Gastrocnemius medialis (tissue), 4 donors: ENCODE data around the gene FAM200B. TPM values are rescaled to one million over a fixed set of nuclear protein-coding genes. Genes with fewer than 3 reads are reported as not detected.

ENCODE experiments used
- ATAC-seq, 2 donors: fragments of 150-250 bp; one replicate each; pipeline ENCODE4 v1.9.1; 2016
- DNase-seq, 2 donors: peaks; one replicate each; pipeline ENCODE4 v3.0.0-alpha.2; 2019
- H3K27ac ChIP-seq, 4 donors: fragments of 200-600 bp; sonication (generic); 1 replicate in 1 of 4; 2 replicates in 3 of 4; pipeline ENCODE4 v1.5.1; 2016 to 2018; ENCODE audit warnings: mild to moderate bottlenecking in 2 of 4, moderate library complexity in 1 of 4
- H3K27me3 ChIP-seq, 3 donors: fragments of 200-600 bp; sonication (generic) in 2 of 3; 1 replicate in 1 of 3; 2 replicates in 2 of 3; pipeline versions ENCODE4 v1.5.1 to v1.6.0; 2016 to 2019; ENCODE audit warnings: mild to moderate bottlenecking in 1 of 3, moderate library complexity in 1 of 3
- H3K36me3 ChIP-seq, 2 donors: fragments of 200-600 bp; sonication (generic) in 1 of 2; one replicate each; pipeline ENCODE4 v1.5.1; 2017 to 2018
- H3K4me1 ChIP-seq, 2 donors: fragments of 200-600 bp; sonication (generic) in 1 of 2; one replicate each; pipeline ENCODE4 v1.5.1; 2016 to 2017; ENCODE audit warnings: mild to moderate bottlenecking in 2 of 2
- H3K4me3 ChIP-seq, 4 donors: fragments of 200-600 bp; sonication (generic) in 3 of 4; 1 replicate in 1 of 4; 2 replicates in 3 of 4; pipeline ENCODE4 v1.5.1; 2016 to 2019; ENCODE audit warnings: mild to moderate bottlenecking in 2 of 4
- H3K9me3 ChIP-seq, 3 donors: fragments of 200-600 bp; sonication (generic) in 2 of 3; 1 replicate in 1 of 3; 2 replicates in 2 of 3; pipeline ENCODE4 v1.5.1; 2016 to 2019
- CTCF ChIP-seq, 5 experiments: fragments of 450-650 bp in 3 of 5; fragments of 200-600 bp in 2 of 5; sonication (generic) in 2 of 5; IDR thresholded peaks in 4 of 5; conservative IDR thresholded peaks in 1 of 5; 1 replicate in 4 of 5; 2 replicates in 1 of 5; pipeline ENCODE4 v1.5.1; 2016 to 2019; ENCODE audit warnings: antibody characterized with exemption in 5 of 5, mild to moderate bottlenecking in 3 of 5, moderate library complexity in 3 of 5
- POLR2A ChIP-seq, 2 donors: fragments of 450-650 bp; IDR thresholded peaks; one replicate each; pipeline ENCODE4 v1.6.1; 2017; ENCODE audit warnings: antibody characterized with exemption in 2 of 2, mild to moderate bottlenecking in 2 of 2, moderate library complexity in 2 of 2
- in situ Hi-C, 4 donors: fragments of 200-750 bp; cut with MboI; loops; one replicate each; pipeline versions ENCODE4 v1.15.0 to v1.8.0; 2017; ENCODE audit warnings: low sequenced_read_pairs in 4 of 4
- intact Hi-C: fragments of 100-400 bp; cut with DNase I; formaldehyde crosslinking; loops from one replicate; pipeline ENCODE4 v1.15.1; 2023; ENCODE audit warnings: low total_unique reads
- total RNA-seq, 4 donors: library from RNA; depleted of rRNA; stranded (reverse); fragments of >200 nt; gene quantifications; one replicate each; pipeline versions ENCODE4 v1.1.0 to v1.2.3, GENCODE V29; 2016

Gene FAM200B
- total RNA-seq, 4 donors from 2014 or later: 16.5 to 33.3 (median 21.1) TPM

- H3K9me3 ChIP-seq: no peaks in the 10 kb centered on the region
- no peaks in the 10 kb centered on the region for H3K4me1 ChIP-seq
- intact Hi-C loops: no loop called here
- ATAC-seq: no peak
- in situ Hi-C loops: no loop called here
- H3K27me3 ChIP-seq: no peaks in the 10 kb centered on the region
- no peak for DNase-seq
- no peak for TF ChIP-seq POLR2A (IDR thresholded peaks at IDR 0.05)
- no peak for TF ChIP-seq CTCF (IDR thresholded peaks at IDR 0.05 in 4 of 5, conservative IDR thresholded peaks at IDR 0.05 in 1 of 5)
- H3K4me3 ChIP-seq: no peak overlapping the region
- no peaks in the 10 kb centered on the region for H3K36me3 ChIP-seq
- H3K27ac ChIP-seq: no peak overlapping the region
These were observed 30.1 kb downstream of the FAM200B start for GRCh38 chr4:15711762-15712161.

- TF ChIP-seq CTCF (IDR thresholded peaks at IDR 0.05 in 4 of 5, conservative IDR thresholded peaks at IDR 0.05 in 1 of 5) (no peak), POLR2A (IDR thresholded peaks at IDR 0.05) (no peak)
- intact Hi-C loops: no loop called here
- DNase-seq (no peak), ATAC-seq (no peak)
- Histone ChIP-seq H3K36me3 (no peaks in the 10 kb centered on the region), H3K27me3 (no peaks in the 10 kb centered on the region), H3K4me3 (no peak overlapping the region), H3K27ac (no peak overlapping the region), H3K9me3 (no peaks in the 10 kb centered on the region), H3K4me1 (no peaks in the 10 kb centered on the region)
- in situ Hi-C loops: no loop called here
These were observed 30.6 kb downstream of the FAM200B start for GRCh38 chr4:15712214-15712613.

- in situ Hi-C loops (no loop called here), intact Hi-C loops (no loop called here)
- H3K27me3 ChIP-seq: no peaks in the 10 kb centered on the region
- no peaks in the 10 kb centered on the region for H3K4me1 ChIP-seq
- TF ChIP-seq POLR2A (IDR thresholded peaks at IDR 0.05) (no peak), CTCF (IDR thresholded peaks at IDR 0.05 in 4 of 5, conservative IDR thresholded peaks at IDR 0.05 in 1 of 5) (no peak)
- no peak overlapping the region for H3K4me3 ChIP-seq
- ATAC-seq: no peak
- DNase-seq: no peak
- H3K27ac ChIP-seq: no peak overlapping the region
- no peaks in the 10 kb centered on the region for H3K9me3 ChIP-seq
- H3K36me3 ChIP-seq: no peaks in the 10 kb centered on the region
These were observed 32.5 kb downstream of the FAM200B start for GRCh38 chr4:15714141-15714540.

- DNase-seq (no peak), ATAC-seq (no peak)
- Histone ChIP-seq H3K9me3 (no peaks in the 10 kb centered on the region), H3K4me3 (no peak overlapping the region), H3K36me3 (no peaks in the 10 kb centered on the region), H3K27ac (no peak overlapping the region), H3K27me3 (no peaks in the 10 kb centered on the region), H3K4me1 (no peaks in the 10 kb centered on the region)
- TF ChIP-seq CTCF (IDR thresholded peaks at IDR 0.05 in 4 of 5, conservative IDR thresholded peaks at IDR 0.05 in 1 of 5) (no peak), POLR2A (IDR thresholded peaks at IDR 0.05) (no peak)
- in situ Hi-C loops (no loop called here), intact Hi-C loops (no loop called here)
These were observed 33.2 kb downstream of the FAM200B start for GRCh38 chr4:15714646-15715435.

DNA sequence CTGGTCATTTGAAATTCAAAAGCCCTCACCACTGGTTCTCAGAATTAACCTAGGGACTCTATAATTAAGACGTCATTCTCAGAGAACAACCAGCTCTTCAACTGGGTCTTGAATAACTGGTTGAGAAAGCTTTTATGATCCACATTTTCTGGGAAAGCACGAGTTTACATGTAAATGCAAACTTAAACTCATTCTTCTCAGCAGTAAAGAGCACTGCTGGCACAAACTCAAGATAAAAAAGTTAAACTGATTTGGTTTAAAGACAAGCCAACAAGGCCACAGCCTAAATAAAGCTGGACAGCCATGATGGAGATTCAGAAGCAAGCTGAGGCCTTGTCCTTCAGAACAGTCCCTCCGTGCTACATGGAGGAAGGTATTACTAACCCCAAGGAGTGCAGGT, 34.5 kb downstream of the FAM200B start:
- ATAC-seq (no peak), DNase-seq (no peak)
- Histone ChIP-seq H3K27ac (no peak overlapping the region), H3K4me3 (no peak overlapping the region), H3K36me3 (no peaks in the 10 kb centered on the region), H3K4me1 (no peaks in the 10 kb centered on the region), H3K27me3 (no peaks in the 10 kb centered on the region), H3K9me3 (no peaks in the 10 kb centered on the region)
- intact Hi-C loops: no loop called here
- TF ChIP-seq POLR2A (IDR thresholded peaks at IDR 0.05) (no peak), CTCF (IDR thresholded peaks at IDR 0.05 in 4 of 5, conservative IDR thresholded peaks at IDR 0.05 in 1 of 5) (no peak)
- in situ Hi-C loops: no loop called here
